ENCODE results near the gene KCNIP2. TPM values are rescaled to one million over a fixed set of nuclear protein-coding genes. Genes with fewer than 3 reads are reported as not detected.

KCNIP2 gene
- total and polyA plus RNA-seq, 2 of the 4 experiments (the other 2 are of a cell fraction): under 0.01 to 0.87 TPM

- no peak overlapping the region for H2BK120ac ChIP-seq (ENCODE audit: low read depth, low read length)
- no peak overlapping the region for H2BK20ac ChIP-seq (ENCODE audit: low read depth, low read length)
- H3K4me1 ChIP-seq (ENCODE audit: control insufficient read depth, insufficient read depth, low read length): peaks cover 11% of the 10 kb centered on the region
- ChIA-PET POLR2A (ENCODE audit: unreplicated experiment) (no interaction called here), CTCF (interaction anchor here (0.6 to 1.2 kb wide), 6 partner anchors 11 to 238 kb away, joined by 3 to 5 read pairs (median 3); no protein-coding TSS in a partner anchor)
- H2BK15ac ChIP-seq (ENCODE audit: low read depth, low read length): no peak overlapping the region
- no peak overlapping the region for H3K27ac ChIP-seq (ENCODE audit: insufficient read depth, low read length)
- BruUV-seq (replicated peaks): no TSS peak
- H3K56ac ChIP-seq (ENCODE audit: extremely low read depth, insufficient read depth, low read length): no peak overlapping the region
- H3K36me3 ChIP-seq (ENCODE audit: control insufficient read depth, insufficient read depth, low read length): no peaks in the 10 kb centered on the region
- H3K9me3 ChIP-seq (ENCODE audit: control insufficient read depth, insufficient read depth, low read length): no peaks in the 10 kb centered on the region
- H3K4ac ChIP-seq (ENCODE audit: low read depth, low read length): no peak overlapping the region
- peaks cover 0 to 22% of the 10 kb centered on the region in 2 experiments; a peak in 2 of 4 replicates for H3K79me1 ChIP-seq (ENCODE audit: low read depth in 1 of 2, low read length in 2 of 2)
- no peak overlapping the region for H4K8ac ChIP-seq (ENCODE audit: low read depth in 2 of 2, low read length in 2 of 2)
- no peak overlapping the region for H4K5ac ChIP-seq (ENCODE audit: low read depth, low read length)
- H3K23ac ChIP-seq (ENCODE audit: low read depth, low read length): no peak overlapping the region
- no peak overlapping the region for H2AK9ac ChIP-seq (replicated peaks; ENCODE audit: low read depth, low read length, poor library complexity)
- H2AK5ac ChIP-seq (ENCODE audit: low read depth, low read length): no peak overlapping the region
- no peak overlapping the region for H3K4me3 ChIP-seq (ENCODE audit: insufficient read depth, low read depth, low read length)
- H4K91ac ChIP-seq (ENCODE audit: insufficient read depth, low read depth, low read length): no peak overlapping the region
- H2BK5ac ChIP-seq (ENCODE audit: low read depth, low read length, poor library complexity, severe bottlenecking): no peak overlapping the region
- peaks cover 6% of the 10 kb centered on the region for H4K20me1 ChIP-seq (ENCODE audit: insufficient read depth, low read length)
- DNase-seq (no peak), ATAC-seq (ENCODE audit: low read depth) (no peak)
- H3K14ac ChIP-seq (replicated peaks; ENCODE audit: low read depth, low read length): no peak overlapping the region
- dilution Hi-C loops (cut with HindIII; ENCODE audit: low sequenced_read_pairs, unreplicated experiment): no loop called here
- H2AFZ ChIP-seq (replicated peaks; ENCODE audit: low read length, poor library complexity): no peak overlapping the region
- no peaks in the 10 kb centered on the region for H3K27me3 ChIP-seq (ENCODE audit: control insufficient read depth, insufficient read depth, low read length)
- intact Hi-C loops (cut with micrococcal nuclease): no loop called here
- H3K9me1 ChIP-seq (ENCODE audit: insufficient read depth, low read length): peaks cover 18% of the 10 kb centered on the region
- no peak overlapping the region for H3K4me2 ChIP-seq (ENCODE audit: low read depth, low read length)
- H3K18ac ChIP-seq (ENCODE audit: low read depth, low read length): no peak overlapping the region
- in situ Hi-C loops (cut with MboI; ENCODE audit: low sequenced_read_pairs): no loop called here
- no CpG with 5 or more reads among the region's 4 CpGs for WGBS, 2 experiments (ENCODE audit: extremely low coverage in 2 of 2, insufficient read length in 1 of 2)
- TF ChIP-seq RAD21 (IDR thresholded peaks at IDR 0.05; ENCODE audit: low read length) (no peak), MXI1 (IDR thresholded peaks at IDR 0.05; ENCODE audit: borderline replicate concordance, low read depth, low read length) (no peak), USF2 (IDR thresholded peaks at IDR 0.05; ENCODE audit: low read depth, low read length) (no peak), CEBPB (IDR thresholded peaks at IDR 0.05; ENCODE audit: low read depth, low read length) (no peak), MAZ (IDR thresholded peaks at IDR 0.05; ENCODE audit: borderline replicate concordance, low read depth, low read length) (no peak), BHLHE40 (IDR thresholded peaks at IDR 0.05; ENCODE audit: low read depth, low read length) (no peak), FOS (IDR thresholded peaks at IDR 0.05; ENCODE audit: low read depth, low read length) (no peak), MAFK (IDR thresholded peaks at IDR 0.05; ENCODE audit: low read depth, low read length) (no peak), SMC3 (IDR thresholded peaks at IDR 0.05; ENCODE audit: low read depth, low read length) (no peak), CHD1 (IDR thresholded peaks at IDR 0.05; ENCODE audit: low read depth, low read length) (no peak), POLR2A (IDR thresholded peaks at IDR 0.05; ENCODE audit: low read depth, low read length) (no peak), RFX5 (IDR thresholded peaks at IDR 0.05; ENCODE audit: low read depth, low read length) (no peak), NFE2L2 (IDR thresholded peaks at IDR 0.05; ENCODE audit: low read depth, low read length) (no peak), RCOR1 (IDR thresholded peaks at IDR 0.05; ENCODE audit: insufficient replicate concordance, low read length) (no peak)
- TF ChIP-seq, protein P1, sequence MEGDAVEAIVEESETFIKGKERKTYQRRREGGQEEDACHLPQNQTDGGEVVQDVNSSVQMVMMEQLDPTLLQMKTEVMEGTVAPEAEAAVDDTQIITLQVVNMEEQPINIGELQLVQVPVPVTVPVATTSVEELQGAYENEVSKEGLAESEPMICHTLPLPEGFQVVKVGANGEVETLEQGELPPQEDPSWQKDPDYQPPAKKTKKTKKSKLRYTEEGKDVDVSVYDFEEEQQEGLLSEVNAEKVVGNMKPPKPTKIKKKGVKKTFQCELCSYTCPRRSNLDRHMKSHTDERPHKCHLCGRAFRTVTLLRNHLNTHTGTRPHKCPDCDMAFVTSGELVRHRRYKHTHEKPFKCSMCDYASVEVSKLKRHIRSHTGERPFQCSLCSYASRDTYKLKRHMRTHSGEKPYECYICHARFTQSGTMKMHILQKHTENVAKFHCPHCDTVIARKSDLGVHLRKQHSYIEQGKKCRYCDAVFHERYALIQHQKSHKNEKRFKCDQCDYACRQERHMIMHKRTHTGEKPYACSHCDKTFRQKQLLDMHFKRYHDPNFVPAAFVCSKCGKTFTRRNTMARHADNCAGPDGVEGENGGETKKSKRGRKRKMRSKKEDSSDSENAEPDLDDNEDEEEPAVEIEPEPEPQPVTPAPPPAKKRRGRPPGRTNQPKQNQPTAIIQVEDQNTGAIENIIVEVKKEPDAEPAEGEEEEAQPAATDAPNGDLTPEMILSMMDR (conservative IDR thresholded peaks at IDR 0.05; ENCODE audit: low read depth, low read length): no peak
- TF ChIP-seq, protein P2, sequence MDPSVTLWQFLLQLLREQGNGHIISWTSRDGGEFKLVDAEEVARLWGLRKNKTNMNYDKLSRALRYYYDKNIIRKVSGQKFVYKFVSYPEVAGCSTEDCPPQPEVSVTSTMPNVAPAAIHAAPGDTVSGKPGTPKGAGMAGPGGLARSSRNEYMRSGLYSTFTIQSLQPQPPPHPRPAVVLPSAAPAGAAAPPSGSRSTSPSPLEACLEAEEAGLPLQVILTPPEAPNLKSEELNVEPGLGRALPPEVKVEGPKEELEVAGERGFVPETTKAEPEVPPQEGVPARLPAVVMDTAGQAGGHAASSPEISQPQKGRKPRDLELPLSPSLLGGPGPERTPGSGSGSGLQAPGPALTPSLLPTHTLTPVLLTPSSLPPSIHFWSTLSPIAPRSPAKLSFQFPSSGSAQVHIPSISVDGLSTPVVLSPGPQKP (IDR thresholded peaks at IDR 0.05; ENCODE audit: borderline replicate concordance, low read depth, low read length): no peak
- H3K9ac ChIP-seq (ENCODE audit: low read depth, low read length): no peak overlapping the region
Observed at GRCh38 chr10:101835362-101835761, 8.2 kb downstream of the KCNIP2 start.

Measured in IMR-90 (cell line).